GM19463 (cell line): ENCODE measurements around the gene ATP12A.

Experiments
- ATAC-seq: cut with Tn5 transposase; IDR thresholded peaks from one replicate; pipeline ENCODE4 v1.9.1; 2021; ENCODE audit warnings: mild to moderate bottlenecking, moderate library complexity; ENCODE audit not compliant: unreplicated experiment

Gene ATP12A

DNA sequence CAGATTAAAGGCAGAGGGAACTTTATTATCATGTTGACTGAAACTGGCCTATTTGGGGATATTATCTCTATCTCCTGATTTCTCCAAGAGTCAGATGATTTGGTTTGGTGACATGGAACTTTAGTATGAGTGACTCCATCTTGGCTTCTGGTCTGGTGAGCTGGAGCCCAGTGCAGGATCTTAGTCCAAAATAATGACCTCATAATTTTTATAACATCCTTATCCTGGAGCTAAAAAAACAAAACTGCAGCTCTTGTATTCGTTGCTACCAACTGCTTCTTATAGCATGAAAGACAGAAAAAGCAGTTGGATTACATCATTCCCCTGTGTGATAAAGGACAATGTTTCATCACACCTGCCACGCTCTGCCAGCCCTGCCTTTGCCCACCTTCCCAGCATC is 44.5 kb downstream of the ATP12A start:
- no peak for ATAC-seq

DNA sequence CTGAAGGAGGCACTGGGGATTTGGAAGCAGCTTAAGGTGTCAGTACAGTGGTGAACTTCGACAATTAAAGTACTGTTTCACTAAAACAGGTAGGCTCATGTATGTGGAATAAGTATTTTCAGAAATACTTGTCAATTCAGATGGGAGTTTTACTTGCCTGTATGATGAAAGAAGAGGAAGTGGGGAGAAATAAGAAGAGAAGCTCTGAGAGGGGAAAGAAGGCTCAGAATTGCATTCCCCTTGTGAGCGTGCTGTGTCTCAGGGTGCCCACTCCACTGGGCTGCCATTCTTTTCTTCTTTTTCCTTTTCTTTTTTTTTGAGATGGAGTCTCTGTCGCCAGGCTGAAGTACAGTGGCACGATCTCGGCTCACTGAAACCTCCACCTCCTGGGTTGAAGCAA is 45.2 kb downstream of the ATP12A start:
- no peak for ATAC-seq

DNA sequence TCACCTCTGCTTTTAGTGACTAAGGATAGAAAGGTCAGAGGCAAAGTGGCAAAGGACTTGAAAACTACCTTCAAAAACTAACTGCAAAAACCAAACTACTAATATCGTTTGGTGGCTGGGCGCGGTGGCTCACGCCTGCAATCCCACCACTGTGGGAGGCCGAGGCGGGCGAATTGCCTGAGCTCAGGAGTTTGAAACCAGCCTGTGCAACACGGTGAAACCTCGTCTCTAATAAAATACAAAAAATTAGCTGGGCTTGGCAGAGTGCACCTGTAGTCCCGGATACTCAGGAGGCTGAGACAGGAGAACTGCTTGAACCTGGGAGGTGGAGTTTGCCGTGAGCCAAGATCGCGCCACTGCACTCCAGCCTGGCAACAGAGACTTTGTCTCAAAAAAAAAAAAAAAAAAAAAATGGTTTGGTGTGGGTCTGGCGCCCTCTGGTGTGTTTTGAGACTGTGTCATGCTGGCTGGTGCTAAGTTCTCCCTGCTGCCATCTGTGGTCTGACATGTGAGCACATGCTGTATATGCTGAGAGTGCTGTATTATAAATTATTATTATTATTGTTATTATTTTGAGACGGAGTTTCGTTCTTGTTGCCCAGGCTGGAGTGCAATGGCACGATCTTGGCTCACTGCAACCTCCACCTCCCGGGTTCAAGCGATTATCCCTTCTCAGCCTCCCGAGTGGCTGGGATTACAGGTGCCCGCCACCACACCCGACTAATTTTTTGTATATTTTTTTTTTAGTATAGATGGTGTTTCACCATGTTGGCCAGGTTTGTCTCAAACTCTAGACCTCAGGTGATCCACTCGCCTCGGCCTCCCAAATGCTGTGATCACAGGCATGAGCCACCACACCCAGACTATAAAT is 47.8 kb downstream of the ATP12A start:
- peak; percentile 70 for ATAC-seq

DNA sequence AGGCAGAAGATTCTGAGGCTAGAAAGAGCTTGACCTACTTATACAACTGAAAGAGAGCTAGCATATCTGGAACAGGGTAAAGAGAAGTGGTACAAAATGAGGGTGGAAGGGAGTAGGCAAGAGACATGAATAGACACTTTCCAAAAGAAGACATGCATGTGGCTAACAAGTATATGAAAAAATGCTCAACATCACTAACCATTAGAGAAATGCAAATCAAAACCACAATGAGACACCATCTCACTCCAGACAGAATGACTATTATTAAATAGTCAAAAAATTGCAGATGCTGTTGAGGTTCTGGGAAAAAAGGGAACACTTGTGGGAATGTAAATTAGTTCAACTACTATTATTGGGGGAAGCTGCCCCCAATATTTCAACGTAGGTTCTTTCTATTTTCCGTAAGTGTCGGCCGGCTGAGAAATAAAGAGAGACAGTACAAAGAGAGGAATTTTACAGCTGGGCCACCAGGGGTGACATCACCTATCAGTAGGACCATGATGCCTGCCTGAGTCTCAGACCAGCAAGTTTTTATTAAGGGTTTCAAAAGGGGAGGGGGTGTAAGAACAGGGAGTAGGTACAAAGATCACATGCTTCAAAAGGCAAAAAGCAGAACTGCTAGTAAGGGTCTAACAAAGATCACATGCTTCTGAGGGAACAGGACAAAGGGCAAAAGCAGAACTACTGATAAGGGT is 50.8 kb downstream of the ATP12A start:
- peak; percentile 78 for ATAC-seq

DNA sequence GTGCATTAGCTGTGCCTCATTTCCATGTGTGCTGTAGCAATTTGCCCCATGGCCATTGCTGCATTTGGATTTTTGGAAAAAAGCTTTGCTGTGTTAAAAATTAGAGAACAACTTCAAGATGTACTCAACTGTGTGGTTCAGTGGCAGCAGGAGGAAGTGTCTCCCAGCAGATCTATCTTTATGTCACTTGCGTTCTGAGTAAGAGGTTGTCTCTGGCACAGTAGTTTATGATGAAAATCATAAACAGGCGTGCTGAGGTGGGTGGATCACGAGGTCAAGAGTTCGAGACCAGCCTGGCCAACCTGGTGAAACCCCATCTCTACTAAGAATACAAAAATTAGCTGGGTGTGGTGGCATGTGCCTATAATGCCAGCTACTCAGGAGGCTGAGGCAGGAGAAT is 54.7 kb downstream of the ATP12A start:
- no peak for ATAC-seq

DNA sequence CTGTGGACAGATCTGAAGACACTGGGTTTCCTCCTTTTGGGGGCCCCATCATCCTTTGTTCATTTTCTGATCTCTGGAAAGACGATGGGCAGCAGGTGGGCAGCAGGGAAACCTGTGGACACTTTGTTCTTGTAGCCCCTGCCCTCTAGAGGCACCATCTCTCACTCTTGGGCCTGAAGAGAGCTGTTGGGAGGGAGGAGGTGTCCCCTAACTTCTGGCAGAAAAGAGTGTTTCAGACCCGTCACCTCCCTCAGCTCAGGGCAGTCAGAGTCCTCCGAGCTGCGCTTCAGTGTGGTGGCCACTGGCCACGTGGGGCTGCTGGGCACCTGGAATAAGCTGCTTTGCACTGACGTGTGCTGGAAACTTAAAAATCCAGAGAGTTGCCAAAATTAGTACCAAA is 56.8 kb downstream of the ATP12A start:
- ATAC-seq = no peak

DNA sequence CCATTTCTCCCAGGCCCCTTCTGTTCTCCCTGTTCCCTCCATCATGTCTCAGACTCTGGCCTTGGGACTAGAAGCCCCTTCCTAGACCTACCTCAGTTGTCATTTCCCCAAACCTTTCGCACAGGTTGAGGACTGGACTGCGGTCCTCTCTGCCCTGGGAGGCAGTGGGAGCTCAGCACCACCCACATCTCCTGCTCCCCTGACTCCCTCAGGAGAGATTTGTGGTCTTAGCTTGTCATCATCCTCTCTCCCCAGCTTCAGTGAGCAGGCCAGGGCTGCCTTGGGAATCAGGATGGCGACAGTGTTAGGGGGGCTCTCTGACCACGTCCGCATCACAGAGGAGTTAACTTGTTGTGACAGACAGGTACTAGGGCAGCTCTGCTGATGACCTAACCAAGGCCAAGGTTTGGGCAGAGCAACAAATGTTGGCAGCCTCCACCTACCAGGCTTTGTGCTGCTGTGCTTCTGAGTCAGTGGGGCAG is 58.2 kb downstream of the ATP12A start:
- no peak for ATAC-seq

DNA sequence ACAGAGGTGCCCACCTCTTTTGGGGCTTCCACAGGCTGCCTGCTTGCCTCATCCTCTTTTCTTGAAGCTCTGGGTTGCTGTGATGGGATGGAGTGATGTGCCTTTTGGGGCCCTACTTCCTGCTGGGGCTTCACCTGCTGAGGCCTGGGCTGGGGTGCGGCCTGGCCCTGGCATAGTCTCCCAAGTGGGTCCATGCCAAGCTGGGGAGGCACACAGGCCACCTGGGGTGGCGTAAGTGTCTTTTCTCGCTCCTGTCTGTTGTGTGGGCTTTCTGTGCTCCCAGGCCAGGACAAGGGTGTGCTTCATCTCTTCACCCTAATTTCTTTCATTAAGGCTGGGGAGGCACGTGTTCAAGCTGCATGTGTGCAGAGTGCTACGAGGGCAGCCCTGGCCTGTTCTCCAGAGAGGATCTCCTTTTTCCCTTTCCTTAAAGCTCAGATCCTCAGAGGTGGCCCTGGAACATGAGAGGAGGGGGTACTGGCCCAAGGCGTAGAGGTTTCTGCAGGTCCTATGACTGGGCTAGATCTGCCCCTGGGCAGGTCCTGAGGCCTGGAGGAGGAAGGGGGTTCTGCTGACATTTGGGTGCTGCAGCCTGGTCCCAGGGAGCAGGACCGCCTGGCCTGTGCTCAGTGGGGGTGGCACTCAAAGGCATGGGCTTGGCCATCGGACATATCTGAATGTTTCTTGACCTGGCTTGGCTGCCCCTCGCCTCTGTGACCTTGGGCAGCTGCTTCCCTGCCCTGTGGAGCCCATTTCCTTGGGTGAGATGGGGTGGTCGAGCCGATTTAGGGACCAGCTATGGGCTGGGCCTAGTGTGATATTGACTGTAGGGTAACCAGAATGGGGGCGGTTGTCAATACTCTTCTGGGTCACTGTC is 60.0 kb downstream of the ATP12A start:
- no peak for ATAC-seq

DNA sequence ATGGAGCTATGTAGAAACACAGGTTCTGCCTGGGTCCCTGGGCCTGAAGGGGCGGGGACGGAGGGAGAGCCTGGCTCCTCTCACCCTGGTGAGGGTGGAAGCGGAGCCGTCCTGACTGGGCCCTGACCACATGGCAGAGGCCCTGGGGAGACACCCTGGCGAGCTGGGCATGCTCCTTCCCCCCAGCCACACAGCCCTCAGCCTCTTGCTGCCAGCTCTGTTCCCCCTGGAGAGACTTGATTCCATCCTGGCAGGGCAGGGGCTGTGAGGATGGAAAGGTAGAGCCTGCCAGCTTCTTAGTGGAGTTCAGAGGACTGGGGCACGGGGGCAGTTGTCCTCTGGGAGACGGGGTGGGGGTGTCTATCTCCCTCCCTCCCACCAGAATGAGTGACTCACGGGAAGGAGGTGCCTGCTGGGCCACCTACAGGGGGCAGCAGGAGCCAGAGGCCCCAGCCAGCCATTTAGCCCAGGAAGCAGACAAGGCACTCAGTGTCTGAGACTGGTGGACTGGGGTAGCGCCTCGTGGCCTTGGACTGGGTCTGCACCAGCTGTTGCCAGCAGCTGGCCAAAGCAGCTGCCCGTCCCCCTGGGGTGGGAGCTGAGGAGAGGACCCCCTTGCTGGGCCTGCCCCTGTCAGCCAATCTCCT is 60.9 kb downstream of the ATP12A start:
- ATAC-seq = no peak

DNA sequence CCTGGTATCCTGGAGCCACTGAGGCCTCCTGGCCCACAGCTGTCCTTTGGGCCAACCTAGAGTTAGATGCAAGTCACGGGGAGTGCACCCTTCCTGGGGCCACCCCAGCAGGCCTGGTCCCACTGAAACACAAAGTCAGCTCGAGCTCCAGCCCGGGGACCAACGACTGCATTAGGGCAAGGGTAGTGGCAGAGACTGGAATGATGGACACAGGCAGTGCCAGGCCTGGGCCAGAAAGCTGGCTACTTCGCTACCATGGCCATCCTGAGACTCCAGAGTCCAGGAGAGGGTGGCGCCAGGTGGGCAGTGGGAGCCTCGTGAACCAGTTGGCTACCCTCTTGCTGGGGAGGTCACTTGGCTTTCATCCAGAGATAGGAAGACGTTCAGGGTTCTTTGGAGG is 61.6 kb downstream of the ATP12A start:
- no peak for ATAC-seq

DNA sequence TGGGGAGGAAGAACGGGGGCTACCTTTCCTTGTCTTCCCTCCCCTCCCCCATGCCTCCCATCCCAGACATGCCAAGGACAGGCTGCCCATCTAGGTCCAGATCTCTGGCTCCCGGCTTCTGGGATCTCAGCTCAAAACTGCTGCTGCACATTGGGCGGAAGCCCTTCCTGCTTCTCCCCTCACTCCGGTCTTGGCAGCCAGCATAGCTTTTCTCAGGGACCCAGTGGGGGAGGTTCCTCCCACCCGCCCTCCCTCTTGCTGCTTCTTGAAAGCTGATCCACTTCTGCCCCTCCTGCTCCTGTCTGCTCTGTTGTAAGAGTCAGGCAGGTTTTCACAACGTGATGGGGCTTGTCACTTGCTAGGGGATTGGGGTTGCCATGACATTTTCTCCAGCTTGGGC is 62.1 kb downstream of the ATP12A start:
- ATAC-seq = no peak

DNA sequence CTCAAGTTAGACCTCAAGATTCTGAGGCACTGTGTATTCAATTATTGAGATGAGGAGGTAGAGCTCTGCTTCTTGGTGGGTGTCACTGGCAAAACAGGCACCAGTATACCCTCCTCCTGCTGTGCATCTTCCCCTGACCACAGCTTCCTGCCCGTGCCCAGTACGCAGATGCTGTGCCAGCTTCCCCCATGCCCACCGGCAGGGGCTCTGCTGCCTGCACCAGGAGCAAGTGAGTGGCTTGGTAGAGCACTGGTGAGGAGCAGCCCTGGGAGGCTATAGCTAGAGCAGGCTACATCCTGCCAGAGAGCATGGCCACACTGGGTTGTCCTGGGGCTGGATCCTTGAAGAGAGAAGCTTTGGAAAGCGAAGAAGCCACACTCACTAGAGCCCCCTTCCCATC is 62.8 kb downstream of the ATP12A start:
- no peak for ATAC-seq

DNA sequence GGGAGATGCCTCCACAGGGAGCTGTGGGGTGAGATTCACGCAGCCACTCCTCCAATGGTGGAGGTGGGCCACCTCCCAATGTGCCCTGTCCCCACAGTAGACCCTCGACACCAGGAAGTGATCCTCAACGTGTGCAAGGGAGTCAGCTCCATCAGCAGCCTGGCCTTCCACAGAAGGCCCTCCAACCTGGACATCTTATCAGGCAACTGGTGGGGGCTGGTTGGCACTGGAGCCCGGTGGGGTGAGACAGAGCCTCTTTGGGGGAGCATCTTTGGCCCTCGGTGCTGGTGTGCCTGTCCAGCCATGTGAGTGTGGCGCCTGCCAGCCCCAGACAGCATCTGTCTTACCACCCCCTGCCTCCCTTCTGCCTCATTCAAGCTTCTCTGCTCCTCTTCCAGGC is 64.0 kb downstream of the ATP12A start:
- no peak for ATAC-seq

DNA sequence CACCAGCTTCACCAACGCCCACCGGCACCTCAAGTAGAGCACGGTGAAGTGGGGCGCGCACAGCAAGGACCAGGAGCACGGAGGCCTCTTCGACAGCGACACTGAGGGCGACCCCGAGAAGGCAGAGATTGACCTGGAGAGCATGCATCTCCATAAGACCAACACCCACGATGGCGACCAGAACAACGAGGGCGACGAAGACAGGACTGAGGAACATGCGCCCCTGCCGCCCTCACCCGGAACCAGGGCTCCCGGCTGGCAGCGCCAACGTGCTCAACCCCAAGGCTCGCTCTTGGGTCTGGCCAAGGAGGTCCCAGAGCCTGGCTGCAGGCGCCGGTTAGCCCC is 65.3 kb downstream of the ATP12A start:
- no peak for ATAC-seq

DNA sequence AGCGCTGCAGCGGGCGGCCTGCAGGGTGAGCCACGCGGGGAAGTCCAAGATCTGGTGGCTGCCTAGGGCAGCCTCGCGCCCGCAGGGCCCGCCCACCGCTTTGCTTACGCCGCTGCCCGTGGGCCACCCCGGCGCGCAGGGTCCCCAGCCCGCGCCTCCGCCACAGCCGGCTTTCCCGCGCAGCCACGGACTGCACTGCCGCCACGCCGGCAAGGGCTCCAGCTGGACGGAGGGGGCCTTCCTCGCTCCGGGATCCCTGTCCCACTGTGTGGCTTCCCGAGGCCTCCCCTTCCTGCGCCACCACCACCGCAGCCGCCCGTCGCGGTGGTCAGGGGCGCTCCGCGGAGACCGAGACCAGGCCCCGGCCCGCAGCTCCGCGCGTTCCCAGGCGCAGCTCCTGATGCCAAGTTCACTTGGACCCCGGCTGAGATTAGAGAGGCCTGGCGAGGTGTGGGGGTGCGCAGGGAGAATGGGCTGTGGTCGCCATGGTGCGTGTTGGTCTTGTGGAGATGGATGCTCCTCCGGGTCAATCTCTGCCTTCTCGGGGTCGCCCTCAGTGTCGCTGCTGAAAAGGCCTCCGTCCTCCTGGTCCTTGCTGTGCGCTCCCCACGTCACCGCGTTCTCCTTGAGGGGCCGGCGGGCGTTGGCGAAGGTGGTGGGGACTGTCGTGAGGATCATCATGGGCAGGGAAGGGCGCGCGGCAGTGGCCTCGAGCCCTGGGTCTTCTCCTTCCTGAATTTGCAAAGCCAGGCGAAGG is 65.8 kb downstream of the ATP12A start:
- ATAC-seq = no peak

DNA sequence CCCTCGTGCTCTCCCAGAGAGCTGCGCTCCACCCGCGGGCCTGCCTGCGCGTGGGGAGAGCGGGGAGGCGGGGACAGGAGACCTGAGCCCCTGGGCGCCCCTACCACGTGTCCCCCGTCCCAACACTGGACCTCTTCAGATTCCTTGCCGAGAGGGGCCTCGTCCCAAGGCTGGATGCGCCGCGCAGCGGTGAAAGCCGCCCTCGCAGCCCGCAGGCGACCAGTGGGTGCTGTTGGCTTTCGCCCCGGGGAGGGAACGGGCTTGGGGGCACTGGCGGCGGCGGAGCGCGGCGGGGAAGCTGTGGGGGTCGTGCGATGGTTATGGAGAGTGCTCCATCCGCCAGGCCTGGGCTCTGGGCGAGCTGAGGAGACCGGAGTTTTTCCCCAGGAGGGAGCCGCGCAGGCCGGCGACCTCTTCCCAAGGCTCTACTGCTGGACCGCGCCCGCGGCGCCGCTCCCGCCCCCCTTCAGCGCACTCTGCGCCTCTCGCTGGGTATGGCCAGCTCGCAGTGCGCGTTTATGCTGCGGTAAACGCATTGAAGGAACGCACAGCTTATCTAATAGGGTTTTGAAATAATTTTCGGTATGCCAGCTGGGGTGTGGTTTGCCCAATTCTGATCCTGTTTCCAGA is 66.5 kb downstream of the ATP12A start:
- no peak for ATAC-seq

DNA sequence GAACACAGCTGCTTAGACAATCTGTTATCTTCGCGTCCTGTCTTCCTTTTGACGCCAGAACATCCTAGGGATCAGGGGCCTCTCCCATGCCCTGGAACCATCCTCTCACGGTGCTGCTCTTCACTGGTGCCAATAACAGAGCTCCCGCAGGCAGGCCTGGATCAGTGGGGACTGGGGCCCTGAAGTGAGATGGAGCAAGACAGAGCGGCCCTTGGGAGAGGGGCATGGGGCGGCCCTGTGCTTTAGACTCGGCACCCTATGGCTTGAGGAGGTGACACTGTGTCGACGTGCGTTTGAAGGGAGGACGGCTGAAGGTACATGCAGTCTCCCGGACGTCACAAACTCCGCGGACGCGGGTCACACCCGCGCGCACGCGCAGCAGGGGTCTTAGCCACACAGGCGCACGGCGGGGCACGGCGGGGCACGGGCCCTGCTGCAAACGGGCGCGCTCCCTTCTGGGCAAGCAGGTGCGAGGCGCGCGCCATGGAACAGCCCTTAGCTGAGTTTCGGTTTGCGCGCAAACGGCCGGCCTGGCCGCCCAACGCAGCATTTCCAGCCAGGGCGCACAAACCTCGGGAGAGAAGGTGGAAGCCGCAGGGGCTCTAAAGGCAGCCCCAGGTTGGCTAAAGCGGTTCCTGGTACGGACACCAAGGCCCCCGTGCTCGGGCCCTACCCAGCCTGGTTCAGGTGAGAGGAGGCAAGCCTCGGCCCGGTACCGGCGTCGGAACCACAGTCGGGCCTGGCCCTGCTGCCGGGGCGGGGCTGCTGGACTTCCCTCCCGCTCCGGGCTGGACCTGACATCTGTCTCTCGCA is 67.2 kb downstream of the ATP12A start:
- no peak for ATAC-seq

DNA sequence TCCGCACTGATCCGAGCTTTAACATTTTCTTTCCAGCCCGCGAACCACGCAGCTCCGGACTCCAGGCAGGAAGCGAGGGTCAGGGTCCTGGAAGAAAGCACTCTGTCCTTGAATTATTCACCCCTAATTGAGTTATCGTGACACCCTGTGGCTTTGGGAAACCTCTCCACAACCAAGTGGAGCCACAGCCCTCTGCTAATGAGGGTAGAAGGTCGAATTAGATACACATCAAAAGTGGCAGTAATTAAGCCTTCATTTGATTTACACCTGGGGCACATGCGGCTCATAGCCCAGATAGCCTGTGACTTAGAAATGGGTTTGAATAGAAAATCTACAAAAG is 67.8 kb downstream of the ATP12A start:
- ATAC-seq = no peak

DNA sequence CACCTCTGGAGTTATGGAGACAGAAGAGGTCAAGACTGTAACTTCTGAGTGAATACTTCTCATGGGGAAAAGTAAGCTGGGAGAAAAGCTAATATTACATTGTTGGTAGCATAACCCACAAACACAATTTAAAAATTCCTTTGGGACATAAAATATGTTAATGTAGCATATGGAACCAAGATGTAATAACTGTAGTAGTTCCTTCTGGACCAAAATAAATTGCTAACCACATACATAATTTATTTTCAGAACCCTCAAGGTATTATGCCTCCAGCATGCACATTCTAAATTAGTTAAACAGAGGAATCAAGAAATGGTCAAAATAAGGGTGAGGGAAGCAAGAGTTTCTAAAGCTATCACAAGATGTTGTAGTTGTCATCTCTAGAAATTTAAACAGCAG is 79.0 kb downstream of the ATP12A start:
- no peak for ATAC-seq
